ENCODE results near the gene HEATR1. TPM values are rescaled to one million over a fixed set of nuclear protein-coding genes. Genes with fewer than 3 reads are reported as not detected.
"Not testable (repeated sequence)": the region's sequence is repeated elsewhere in the genome, so short reads cannot be mapped to it uniquely, and the experiment has no call there.

Gene HEATR1
- total RNA-seq, 8 experiments from 2014 or later: 17.4 to 51.4 (median 31.4) TPM

GRCh38 chr1:236618507-236618906, 14.2 kb upstream of the HEATR1 start:
- H3K4me3 ChIP-seq: no peak overlapping the region
- no peak overlapping the region for H3K27ac ChIP-seq
- 0 to 98% (median 52%) methylated on average over 1 to 5 of the region's 5 CpGs; no CpG with 5 or more reads in 2 of the 10 experiments for WGBS, 10 experiments
- ATAC-seq (replicated peaks in 6 of 8): no peak
- in situ Hi-C loops (cut with MboI; ENCODE audit: low pct_unique_long_range_greater_than_20kb in 2 of 9, low sequenced_read_pairs in 9 of 9, unreplicated experiment in 9 of 9): loop anchor here in 2 of 9 experiments (25.0 kb wide), 1 partner anchor 944 kb away; no protein-coding TSS in a partner anchor
- H3K4me1 ChIP-seq (replicated peaks in 1 of 2): no peaks in the 10 kb centered on the region

DNA sequence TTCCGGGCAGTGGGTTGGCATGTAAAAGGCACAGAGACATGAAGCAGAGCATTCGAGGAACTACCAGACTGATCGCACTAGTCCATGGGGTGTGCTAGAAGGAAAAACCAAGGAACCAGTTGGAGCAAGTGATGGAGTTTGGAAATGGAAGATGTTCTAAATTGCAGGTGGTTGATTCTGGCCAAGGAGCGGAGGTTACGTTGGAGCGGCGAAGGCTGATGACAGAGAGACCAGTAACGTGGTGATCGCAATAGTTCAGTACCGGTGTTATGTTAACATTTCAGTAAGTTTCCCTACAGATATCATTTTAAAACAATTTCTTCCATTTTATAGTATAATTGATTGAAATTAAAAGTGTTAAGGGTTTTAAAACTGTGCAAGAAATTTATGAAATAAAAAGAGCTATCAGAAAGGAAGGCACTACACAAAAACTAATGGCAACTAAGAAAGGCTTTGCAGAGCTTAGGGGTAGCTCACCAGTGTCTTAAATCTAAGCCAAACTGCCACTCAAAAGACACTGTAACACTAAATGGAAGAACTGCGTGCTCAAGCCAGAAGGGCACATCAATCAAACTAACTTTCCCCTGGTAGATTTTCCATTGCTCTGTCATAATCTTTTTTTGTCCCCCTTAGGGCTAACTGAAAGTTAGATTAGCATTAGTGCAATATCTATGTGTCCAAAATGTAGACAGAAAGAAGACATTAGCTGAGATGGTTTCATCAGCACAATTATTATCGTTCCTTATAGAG, 11.3 kb upstream of the HEATR1 start:
- Histone ChIP-seq H3K4me3 (no peak overlapping the region), H3K4me1 (replicated peaks in 1 of 2) (no peaks in the 10 kb centered on the region), H3K27ac (no peak overlapping the region)
- in situ Hi-C loops (cut with MboI; ENCODE audit: low pct_unique_long_range_greater_than_20kb in 2 of 9, low sequenced_read_pairs in 9 of 9, unreplicated experiment in 9 of 9): loop anchor here in 2 of 9 experiments (25.0 kb wide), 1 partner anchor 947 kb away; no protein-coding TSS in a partner anchor
- no peak for ATAC-seq (replicated peaks in 6 of 8)
- 55 to 98% (median 87%) methylated on average over 1 to 12 of the region's 12 CpGs; no CpG with 5 or more reads in 1 of the 10 experiments for WGBS, 10 experiments

- no peaks in the 10 kb centered on the region for H3K4me1 ChIP-seq (replicated peaks in 1 of 2)
- 61 to 100% (median 89%) methylated on average over 1 of the region's 1 CpG; no CpG with 5 or more reads in 1 of the 10 experiments for WGBS, 10 experiments
- no peak for ATAC-seq (replicated peaks in 6 of 8)
- no peak overlapping the region for H3K4me3 ChIP-seq
- in situ Hi-C loops (cut with MboI; ENCODE audit: low pct_unique_long_range_greater_than_20kb in 2 of 9, low sequenced_read_pairs in 9 of 9, unreplicated experiment in 9 of 9): loop anchor here in 2 of 9 experiments (25.0 kb wide), 1 partner anchor 950 kb away; no protein-coding TSS in a partner anchor
- H3K27ac ChIP-seq: no peak overlapping the region
Observed at GRCh38 chr1:236612349-236612748, 8.0 kb upstream of the HEATR1 start.

DNA sequence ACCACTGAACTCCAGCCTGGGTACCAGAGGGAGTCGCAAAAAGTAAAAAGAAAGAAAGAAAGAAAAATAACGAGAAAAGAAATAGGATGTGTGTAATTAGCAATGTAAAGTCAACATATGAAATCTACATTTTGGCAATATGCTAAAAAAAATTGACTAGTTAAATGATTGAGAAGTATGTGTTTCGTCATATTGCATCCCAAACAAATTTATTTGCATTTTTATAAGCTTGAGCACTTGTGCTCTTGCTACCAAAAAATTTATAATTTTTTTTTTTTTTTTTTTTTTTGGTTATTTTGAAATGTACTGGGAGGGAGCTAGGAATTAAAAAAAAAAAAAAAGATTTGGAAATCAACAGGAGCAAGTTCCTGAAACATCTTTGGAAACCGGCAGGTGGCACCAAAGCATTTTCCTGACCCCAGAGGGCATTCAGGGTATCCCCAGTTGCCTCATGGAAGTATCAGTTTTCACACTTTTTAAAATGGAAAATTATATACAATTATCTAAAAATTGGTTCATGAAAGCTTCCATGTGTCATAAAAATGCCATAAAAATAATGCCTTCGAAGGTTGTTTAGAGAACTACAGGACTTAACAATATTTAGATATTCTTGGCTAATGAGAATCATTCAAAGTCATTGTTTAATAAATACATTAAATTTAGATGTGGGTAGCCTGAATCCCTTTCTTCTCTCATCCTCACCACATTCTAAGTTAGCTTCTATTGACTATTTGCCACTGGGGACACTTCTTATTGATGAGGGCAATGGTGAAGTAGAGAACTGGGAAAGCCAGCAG, 4.8 kb upstream of the HEATR1 start:
- in situ Hi-C loops (cut with MboI; ENCODE audit: low pct_unique_long_range_greater_than_20kb in 2 of 9, low sequenced_read_pairs in 9 of 9, unreplicated experiment in 9 of 9): loop anchor here in 2 of 9 experiments (25.0 kb wide), 1 partner anchor 953 kb away; no protein-coding TSS in a partner anchor
- WGBS, 10 experiments: 0 to 31% (median 15%) methylated on average over 3 to 5 of the region's 5 CpGs
- Histone ChIP-seq H3K4me3 (no peak overlapping the region), H3K4me1 (replicated peaks in 1 of 2) (no peaks in the 10 kb centered on the region), H3K27ac (no peak overlapping the region)
- ATAC-seq (replicated peaks in 6 of 8): peak in 1 of 8 experiments; percentile 7

- not testable (repeated sequence) for ATAC-seq (replicated peaks in 6 of 8); H3K27ac ChIP-seq; H3K4me3 ChIP-seq; H3K4me1 ChIP-seq (replicated peaks in 1 of 2)
- WGBS, 10 experiments: 50 to 100% (median 92%) methylated on average over 1 to 10 of the region's 10 CpGs
- in situ Hi-C loops (cut with MboI; ENCODE audit: low pct_unique_long_range_greater_than_20kb in 2 of 9, low sequenced_read_pairs in 9 of 9, unreplicated experiment in 9 of 9): loop anchor here in 2 of 9 experiments (25.0 kb wide), 1 partner anchor 955 kb away; no protein-coding TSS in a partner anchor
Observed at GRCh38 chr1:236607597-236607996, 3.3 kb upstream of the HEATR1 start.

GRCh38 chr1:236604905-236605806, 840 bp upstream of the HEATR1 start:
- in situ Hi-C loops (cut with MboI; ENCODE audit: low pct_unique_long_range_greater_than_20kb in 2 of 9, low sequenced_read_pairs in 9 of 9, unreplicated experiment in 9 of 9): loop anchor here in 2 of 9 experiments (25.0 kb wide), 1 partner anchor 957 kb away; no protein-coding TSS in a partner anchor
- WGBS, 10 experiments: 60 to 100% (median 77%) methylated on average over 1 to 34 of the region's 34 CpGs
- Histone ChIP-seq H3K4me3 (peak overlapping the region; percentile 60 to 78 (median 74)), H3K4me1 (replicated peaks in 1 of 2) (peaks cover 3 to 8% of the 10 kb centered on the region in 2 donors), H3K27ac (no peak overlapping the region)
- ATAC-seq (replicated peaks in 6 of 8): no peak

DNA sequence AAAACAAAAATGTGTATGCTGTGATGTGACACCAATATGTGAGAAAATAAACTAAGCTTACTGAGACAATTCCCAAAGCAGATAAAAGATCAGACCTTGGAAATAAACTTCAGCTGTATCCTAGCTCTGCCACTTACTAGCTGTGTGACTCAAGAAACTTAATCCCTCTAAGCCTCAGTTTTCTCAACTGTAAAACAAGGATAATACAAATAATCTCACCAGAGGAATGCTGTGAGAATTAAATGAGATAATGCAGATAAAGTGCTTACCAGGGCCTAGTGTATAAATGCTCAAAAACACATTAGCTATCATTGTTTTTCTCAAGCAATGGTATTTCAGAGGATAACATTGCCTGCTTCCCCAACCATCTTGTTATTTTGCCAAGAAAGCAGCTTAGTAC, 2.1 kb downstream of the HEATR1 start:
- in situ Hi-C loops (cut with MboI; ENCODE audit: low pct_unique_long_range_greater_than_20kb in 2 of 9, low sequenced_read_pairs in 9 of 9, unreplicated experiment in 9 of 9): loop anchor here in 2 of 9 experiments (25.0 kb wide), 1 partner anchor 960 kb away; no protein-coding TSS in a partner anchor
- peaks cover 3 to 8% of the 10 kb centered on the region in 2 donors for H3K4me1 ChIP-seq (replicated peaks in 1 of 2)

GRCh38 chr1:236590553-236591150, 13.7 kb downstream of the HEATR1 start:
- WGBS, 10 experiments: 88 to 100% (median 93%) methylated on average over 1 to 2 of the region's 2 CpGs; no CpG with 5 or more reads in 2 of the 10 experiments
- Histone ChIP-seq H3K27ac (no peak overlapping the region), H3K4me1 (replicated peaks in 1 of 2) (no peaks in the 10 kb centered on the region), H3K4me3 (no peak overlapping the region)
- ATAC-seq (replicated peaks in 6 of 8): no peak
- in situ Hi-C loops (cut with MboI; ENCODE audit: low pct_unique_long_range_greater_than_20kb in 2 of 9, low sequenced_read_pairs in 9 of 9, unreplicated experiment in 9 of 9): no loop called here

More for the DNA sequence above, 2.1 kb downstream of the HEATR1 start:
- no peak overlapping the region for H3K4me3 ChIP-seq
- H3K27ac ChIP-seq: no peak overlapping the region
- no peak for ATAC-seq (replicated peaks in 6 of 8)

DNA sequence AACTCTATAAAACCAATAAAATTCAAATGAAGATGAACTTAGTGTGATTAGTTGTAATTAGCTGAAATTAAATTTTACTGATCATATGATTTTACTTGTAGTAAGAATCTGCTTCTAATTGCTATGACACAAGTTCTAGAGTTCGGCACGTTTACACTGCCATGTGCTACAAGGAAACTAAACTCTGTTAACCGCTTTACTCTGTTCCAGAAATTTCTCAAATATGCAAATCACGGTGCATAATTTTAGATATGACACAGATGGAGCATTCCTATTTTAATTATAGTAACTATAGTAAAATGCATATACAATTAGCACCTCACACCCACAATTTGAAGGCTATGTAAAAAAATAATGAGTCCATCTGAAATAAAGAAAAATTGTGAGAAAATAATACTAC, 14.8 kb downstream of the HEATR1 start:
- 69 to 100% (median 92%) methylated on average over 2 to 4 of the region's 4 CpGs for WGBS, 10 experiments
- H3K4me3 ChIP-seq: no peak overlapping the region
- no peak for ATAC-seq (replicated peaks in 6 of 8)
- in situ Hi-C loops (cut with MboI; ENCODE audit: low pct_unique_long_range_greater_than_20kb in 2 of 9, low sequenced_read_pairs in 9 of 9, unreplicated experiment in 9 of 9): no loop called here
- H3K4me1 ChIP-seq (replicated peaks in 1 of 2): no peaks in the 10 kb centered on the region
- H3K27ac ChIP-seq: no peak overlapping the region

- no peak for ATAC-seq (replicated peaks in 6 of 8)
- no peaks in the 10 kb centered on the region for H3K4me1 ChIP-seq (replicated peaks in 1 of 2)
- no peak overlapping the region for H3K27ac ChIP-seq
- WGBS, 10 experiments: 56 to 100% (median 93%) methylated on average over 1 to 2 of the region's 2 CpGs; no CpG with 5 or more reads in 1 of the 10 experiments
- in situ Hi-C loops (cut with MboI; ENCODE audit: low pct_unique_long_range_greater_than_20kb in 2 of 9, low sequenced_read_pairs in 9 of 9, unreplicated experiment in 9 of 9): no loop called here
- H3K4me3 ChIP-seq: no peak overlapping the region
Observed at GRCh38 chr1:236581528-236581927, 22.8 kb downstream of the HEATR1 start.

- H3K27ac ChIP-seq; in situ Hi-C loops (cut with MboI; ENCODE audit: low pct_unique_long_range_greater_than_20kb in 2 of 9, low sequenced_read_pairs in 9 of 9, unreplicated experiment in 9 of 9); H3K4me1 ChIP-seq (replicated peaks in 1 of 2); ATAC-seq (replicated peaks in 6 of 8); H3K4me3 ChIP-seq: not testable (repeated sequence)
- 96 to 100% (median 100%) methylated on average over 1 to 3 of the region's 3 CpGs; no CpG with 5 or more reads in 7 of the 10 experiments for WGBS, 10 experiments
Observed at GRCh38 chr1:236580404-236580803, 23.9 kb downstream of the HEATR1 start.

- H3K4me3 ChIP-seq: no peak overlapping the region
- H3K27ac ChIP-seq: no peak overlapping the region
- WGBS, 10 experiments: 70 to 100% (median 95%) methylated on average over 2 to 3 of the region's 3 CpGs; no CpG with 5 or more reads in 1 of the 10 experiments
- ATAC-seq (replicated peaks in 6 of 8): no peak
- no peaks in the 10 kb centered on the region for H3K4me1 ChIP-seq (replicated peaks in 1 of 2)
- in situ Hi-C loops (cut with MboI; ENCODE audit: low pct_unique_long_range_greater_than_20kb in 2 of 9, low sequenced_read_pairs in 9 of 9, unreplicated experiment in 9 of 9): no loop called here
Observed at GRCh38 chr1:236578661-236579060, 25.7 kb downstream of the HEATR1 start.
